ENCODE data around the gene C1QL3. TPM values are rescaled to one million over a fixed set of nuclear protein-coding genes. Genes with fewer than 3 reads are reported as not detected.

The C1QL3 gene
- polyA plus RNA-seq, 4 donors = 0.07 to 0.69 TPM; not detected in 2

- Histone ChIP-seq H3K36me3 (ENCODE audit: control insufficient read depth in 3 of 3, insufficient read depth in 2 of 3, low read depth in 1 of 3, low read length in 3 of 3) (no peaks in the 10 kb centered on the region), H3K27ac (ENCODE audit: low read depth in 1 of 3, low read length in 2 of 3) (no peak overlapping the region), H3K4me3 (ENCODE audit: low read depth in 1 of 3, low read length in 3 of 3) (no peak overlapping the region), H3K4me1 (ENCODE audit: control insufficient read depth in 3 of 3, insufficient read depth in 2 of 3, low read depth in 1 of 3, low read length in 2 of 3) (no peaks in the 10 kb centered on the region), H3K27me3 (ENCODE audit: control insufficient read depth in 3 of 3, insufficient read depth in 3 of 3, low read length in 3 of 3) (peaks cover 0 to 3% (median 0%) of the 10 kb centered on the region in 3 donors), H3K9me3 (ENCODE audit: control insufficient read depth in 2 of 2, insufficient read depth in 1 of 2, low read depth in 1 of 2, low read length in 1 of 2) (no peaks in the 10 kb centered on the region)
- no peak for DNase-seq
- no peak for FAIRE-seq
- WGBS, 3 donors = 85 to 87% (median 85%) methylated on average over 4 of the region's 4 CpGs
Measured at GRCh38 chr10:16544591-16544990, 22.9 kb upstream of the C1QL3 start.

DNA sequence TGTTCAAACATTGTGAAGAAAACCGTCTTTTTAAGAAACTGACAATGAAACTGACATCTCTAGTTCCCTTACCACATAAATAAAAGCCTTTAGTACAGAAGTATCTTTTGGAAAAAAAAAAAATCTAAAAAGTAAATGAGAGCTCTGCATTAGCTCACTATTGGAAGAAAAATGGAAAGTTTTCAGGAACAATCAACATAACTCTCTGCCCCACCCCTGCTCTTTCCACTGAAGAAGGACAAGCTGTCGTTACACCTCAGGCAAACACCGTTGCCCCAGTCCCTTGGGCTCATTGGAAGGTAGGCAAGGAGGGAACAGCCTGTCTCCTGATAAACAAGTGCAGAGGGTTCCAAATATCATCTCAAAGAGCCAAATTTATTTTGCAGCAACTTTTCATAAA is 22.4 kb upstream of the C1QL3 start:
- peaks cover 0 to 4% (median 0%) of the 10 kb centered on the region in 3 donors for H3K27me3 ChIP-seq (ENCODE audit: control insufficient read depth in 3 of 3, insufficient read depth in 3 of 3, low read length in 3 of 3)
- H3K27ac ChIP-seq (ENCODE audit: low read depth in 1 of 3, low read length in 2 of 3) = no peak overlapping the region
- H3K4me3 ChIP-seq (ENCODE audit: low read depth in 1 of 3, low read length in 3 of 3) = no peak overlapping the region
- no peak for FAIRE-seq
- H3K9me3 ChIP-seq (ENCODE audit: control insufficient read depth in 2 of 2, insufficient read depth in 1 of 2, low read depth in 1 of 2, low read length in 1 of 2) = no peaks in the 10 kb centered on the region
- whole genome bisulfite sequencing, 3 donors = 60 to 70% (median 63%) methylated on average over 3 of the region's 3 CpGs
- DNase-seq = no peak
- H3K36me3 ChIP-seq (ENCODE audit: control insufficient read depth in 3 of 3, insufficient read depth in 2 of 3, low read depth in 1 of 3, low read length in 3 of 3) = no peaks in the 10 kb centered on the region
- no peaks in the 10 kb centered on the region for H3K4me1 ChIP-seq (ENCODE audit: control insufficient read depth in 3 of 3, insufficient read depth in 2 of 3, low read depth in 1 of 3, low read length in 2 of 3)

- Histone ChIP-seq H3K27ac (ENCODE audit: low read depth in 1 of 3, low read length in 2 of 3) (no peak overlapping the region), H3K4me1 (ENCODE audit: control insufficient read depth in 3 of 3, insufficient read depth in 2 of 3, low read depth in 1 of 3, low read length in 2 of 3) (no peaks in the 10 kb centered on the region), H3K4me3 (ENCODE audit: low read depth in 1 of 3, low read length in 3 of 3) (no peak overlapping the region), H3K9me3 (ENCODE audit: control insufficient read depth in 2 of 2, insufficient read depth in 1 of 2, low read depth in 1 of 2, low read length in 1 of 2) (no peaks in the 10 kb centered on the region), H3K27me3 (ENCODE audit: control insufficient read depth in 3 of 3, insufficient read depth in 3 of 3, low read length in 3 of 3) (peaks cover 0 to 2% (median 0%) of the 10 kb centered on the region in 3 donors), H3K36me3 (ENCODE audit: control insufficient read depth in 3 of 3, insufficient read depth in 2 of 3, low read depth in 1 of 3, low read length in 3 of 3) (no peaks in the 10 kb centered on the region)
- FAIRE-seq (no peak), DNase-seq (no peak)
- WGBS, 3 donors = 90 to 94% (median 93%) methylated on average over 5 of the region's 5 CpGs
Measured at GRCh38 chr10:16536155-16536554, 14.5 kb upstream of the C1QL3 start.

GRCh38 chr10:16529853-16530252 is 8.2 kb upstream of the C1QL3 start:
- no peaks in the 10 kb centered on the region for H3K27me3 ChIP-seq (ENCODE audit: control insufficient read depth in 3 of 3, insufficient read depth in 3 of 3, low read length in 3 of 3)
- H3K4me1 ChIP-seq (ENCODE audit: control insufficient read depth in 3 of 3, insufficient read depth in 2 of 3, low read depth in 1 of 3, low read length in 2 of 3) = no peaks in the 10 kb centered on the region
- no peak for FAIRE-seq
- DNase-seq = no peak
- H3K27ac ChIP-seq (ENCODE audit: low read depth in 1 of 3, low read length in 2 of 3) = no peak overlapping the region
- no peaks in the 10 kb centered on the region for H3K36me3 ChIP-seq (ENCODE audit: control insufficient read depth in 3 of 3, insufficient read depth in 2 of 3, low read depth in 1 of 3, low read length in 3 of 3)
- WGBS, 3 donors = 58 to 81% (median 69%) methylated on average over 3 of the region's 3 CpGs
- H3K9me3 ChIP-seq (ENCODE audit: control insufficient read depth in 2 of 2, insufficient read depth in 1 of 2, low read depth in 1 of 2, low read length in 1 of 2) = no peaks in the 10 kb centered on the region
- H3K4me3 ChIP-seq (ENCODE audit: low read depth in 1 of 3, low read length in 3 of 3) = no peak overlapping the region

GRCh38 chr10:16527452-16527851 is 5.8 kb upstream of the C1QL3 start:
- H3K9me3 ChIP-seq (ENCODE audit: control insufficient read depth in 2 of 2, insufficient read depth in 1 of 2, low read depth in 1 of 2, low read length in 1 of 2) = no peaks in the 10 kb centered on the region
- DNase-seq (no peak), FAIRE-seq (no peak)
- H3K4me1 ChIP-seq (ENCODE audit: control insufficient read depth in 3 of 3, insufficient read depth in 2 of 3, low read depth in 1 of 3, low read length in 2 of 3) = no peaks in the 10 kb centered on the region
- peaks cover 0 to 22% (median 1%) of the 10 kb centered on the region in 3 donors for H3K27me3 ChIP-seq (ENCODE audit: control insufficient read depth in 3 of 3, insufficient read depth in 3 of 3, low read length in 3 of 3)
- WGBS, 3 donors = 67 to 95% (median 90%) methylated on average over 4 of the region's 4 CpGs
- no peaks in the 10 kb centered on the region for H3K36me3 ChIP-seq (ENCODE audit: control insufficient read depth in 3 of 3, insufficient read depth in 2 of 3, low read depth in 1 of 3, low read length in 3 of 3)
- no peak overlapping the region for H3K4me3 ChIP-seq (ENCODE audit: low read depth in 1 of 3, low read length in 3 of 3)
- H3K27ac ChIP-seq (ENCODE audit: low read depth in 1 of 3, low read length in 2 of 3) = no peak overlapping the region

GRCh38 chr10:16520900-16521299 is 779 bp downstream of the C1QL3 start:
- H3K9me3 ChIP-seq (ENCODE audit: control insufficient read depth in 2 of 2, insufficient read depth in 1 of 2, low read depth in 1 of 2, low read length in 1 of 2) = no peaks in the 10 kb centered on the region
- no peak for FAIRE-seq
- peak overlapping the region in 1 of 3 donors; percentile 43 for H3K4me3 ChIP-seq (ENCODE audit: low read depth in 1 of 3, low read length in 3 of 3)
- 0 to 1% (median 1%) methylated on average over 22 to 39 of the region's 39 CpGs for WGBS, 3 donors
- no peak overlapping the region for H3K27ac ChIP-seq (ENCODE audit: low read depth in 1 of 3, low read length in 2 of 3)
- peak in 1 of 2 donors; percentile 22 for DNase-seq
- H3K4me1 ChIP-seq (ENCODE audit: control insufficient read depth in 3 of 3, insufficient read depth in 2 of 3, low read depth in 1 of 3, low read length in 2 of 3) = peaks cover 0 to 6% (median 4%) of the 10 kb centered on the region in 3 donors
- H3K36me3 ChIP-seq (ENCODE audit: control insufficient read depth in 3 of 3, insufficient read depth in 2 of 3, low read depth in 1 of 3, low read length in 3 of 3) = no peaks in the 10 kb centered on the region
- H3K27me3 ChIP-seq (ENCODE audit: control insufficient read depth in 3 of 3, insufficient read depth in 3 of 3, low read length in 3 of 3) = peaks cover 12 to 55% (median 13%) of the 10 kb centered on the region in 3 donors

- Histone ChIP-seq H3K4me3 (ENCODE audit: low read depth in 1 of 3, low read length in 3 of 3) (peak overlapping the region in 1 of 3 donors; percentile 43), H3K9me3 (ENCODE audit: control insufficient read depth in 2 of 2, insufficient read depth in 1 of 2, low read depth in 1 of 2, low read length in 1 of 2) (no peaks in the 10 kb centered on the region), H3K27ac (ENCODE audit: low read depth in 1 of 3, low read length in 2 of 3) (no peak overlapping the region), H3K4me1 (ENCODE audit: control insufficient read depth in 3 of 3, insufficient read depth in 2 of 3, low read depth in 1 of 3, low read length in 2 of 3) (peaks cover 0 to 6% (median 4%) of the 10 kb centered on the region in 3 donors), H3K27me3 (ENCODE audit: control insufficient read depth in 3 of 3, insufficient read depth in 3 of 3, low read length in 3 of 3) (peaks cover 12 to 55% (median 13%) of the 10 kb centered on the region in 3 donors), H3K36me3 (ENCODE audit: control insufficient read depth in 3 of 3, insufficient read depth in 2 of 3, low read depth in 1 of 3, low read length in 3 of 3) (no peaks in the 10 kb centered on the region)
- 2 to 11% (median 6%) methylated on average over 87 to 104 of the region's 104 CpGs for WGBS, 3 donors
- DNase-seq = peak in 1 of 2 donors; percentile 13
- FAIRE-seq = no peak
Measured at GRCh38 chr10:16519908-16520861, 1.5 kb downstream of the C1QL3 start.

- Histone ChIP-seq H3K4me1 (ENCODE audit: control insufficient read depth in 3 of 3, insufficient read depth in 2 of 3, low read depth in 1 of 3, low read length in 2 of 3) (peaks cover 0 to 6% (median 4%) of the 10 kb centered on the region in 3 donors), H3K36me3 (ENCODE audit: control insufficient read depth in 3 of 3, insufficient read depth in 2 of 3, low read depth in 1 of 3, low read length in 3 of 3) (no peaks in the 10 kb centered on the region), H3K27ac (ENCODE audit: low read depth in 1 of 3, low read length in 2 of 3) (no peak overlapping the region), H3K9me3 (ENCODE audit: control insufficient read depth in 2 of 2, insufficient read depth in 1 of 2, low read depth in 1 of 2, low read length in 1 of 2) (no peaks in the 10 kb centered on the region), H3K27me3 (ENCODE audit: control insufficient read depth in 3 of 3, insufficient read depth in 3 of 3, low read length in 3 of 3) (peaks cover 11 to 50% (median 13%) of the 10 kb centered on the region in 3 donors), H3K4me3 (ENCODE audit: low read depth in 1 of 3, low read length in 3 of 3) (no peak overlapping the region)
- FAIRE-seq = no peak
- 37 to 67% (median 66%) methylated on average over 31 of the region's 31 CpGs for WGBS, 3 donors
- DNase-seq = no peak
Measured at GRCh38 chr10:16519250-16519907, 2.3 kb downstream of the C1QL3 start.

Measured in small intestine (tissue), 7 donors.